CD4-positive, alpha-beta T cell (primary cell): Measurements from ENCODE around the gene DIRAS3. TPM values are rescaled to one million over a fixed set of nuclear protein-coding genes. Genes with fewer than 3 reads are reported as not detected.

ENCODE experiments used
- ATAC-seq: fragments of 200-7000 bp; cut with Tn5 transposase; one replicate; pipeline ENCODE4 v1.10.0; 2022; ENCODE audit warnings: mild to moderate bottlenecking; ENCODE audit not compliant: poor library complexity
- CTCF ChIA-PET: fragments of 350-600 bp; sonication (Branson Sonifier 250); formaldehyde crosslinking; loops from one replicate; lab custom pipeline; 2021; ENCODE audit warnings: antibody characterized with exemption, inconsistent platforms; lab: Charles Lee
- POLR2A ChIA-PET: fragments of 350-600 bp; sonication (Branson Sonifier 250); formaldehyde crosslinking; loops from one replicate; lab custom pipeline; 2021; ENCODE audit warnings: antibody characterized with exemption, inconsistent platforms; lab: Charles Lee
- DNase-seq, 14 experiments: peaks; one replicate each; pipeline ENCODE4 v3.0.0-alpha.2; 2013 to 2020; ENCODE audit warnings: mixed read lengths in 2 of 14
- H3K27ac ChIP-seq, 2 donors: one replicate each; pipeline versions ENCODE4 v1.5.1 to v1.7.0; 2013; ENCODE audit warnings: low read length in 2 of 2, low read depth in 1 of 2, mild to moderate bottlenecking in 1 of 2
- H3K27me3 ChIP-seq, 2 experiments: 1 replicate in 1 of 2; 2 replicates in 1 of 2; pipeline versions ENCODE4 v1.6.1 to v1.7.0; 2013; ENCODE audit warnings: low read length in 2 of 2, control low read depth in 1 of 2, mild to moderate bottlenecking in 1 of 2, moderate library complexity in 1 of 2; ENCODE audit not compliant: insufficient read depth in 2 of 2, control insufficient read depth in 1 of 2
- H3K36me3 ChIP-seq: one replicate; pipeline ENCODE4 v1.6.1; 2013; ENCODE audit warnings: low read length, control low read depth; ENCODE audit not compliant: insufficient read depth
- H3K4me1 ChIP-seq: one replicate; pipeline ENCODE4 v1.6.1; 2013; ENCODE audit warnings: low read length, control low read depth; ENCODE audit not compliant: insufficient read depth
- H3K4me3 ChIP-seq: one replicate; pipeline ENCODE4 v1.5.1; 2013; ENCODE audit warnings: mild to moderate bottlenecking, low read length, moderate library complexity
- H3K9me3 ChIP-seq, 2 experiments: 1 replicate in 1 of 2; 2 replicates in 1 of 2; pipeline versions ENCODE4 v1.6.1 to v1.7.0; 2013; ENCODE audit warnings: low read length in 2 of 2, mild to moderate bottlenecking in 2 of 2, control low read depth in 1 of 2, moderate library complexity in 1 of 2; ENCODE audit not compliant: control insufficient read depth in 1 of 2, insufficient read depth in 1 of 2
- H3K27ac Mint-ChIP-seq: one replicate; pipeline ENCODE4 v1.8.0; 2020; ENCODE audit warnings: mixed read lengths
- H3K27me3 Mint-ChIP-seq: one replicate; pipeline ENCODE4 v1.8.0; 2021; ENCODE audit warnings: mixed read lengths
- H3K36me3 Mint-ChIP-seq: one replicate; pipeline ENCODE4 v1.8.0; 2021; ENCODE audit warnings: low read depth, mixed read lengths
- H3K4me1 Mint-ChIP-seq: one replicate; pipeline ENCODE4 v1.8.0; 2021; ENCODE audit warnings: low read depth, mixed read lengths
- H3K4me3 Mint-ChIP-seq: one replicate; pipeline ENCODE4 v1.8.0; 2020; ENCODE audit warnings: mild to moderate bottlenecking, mixed read lengths
- H3K9me3 Mint-ChIP-seq: one replicate; pipeline ENCODE4 v1.8.0; 2020; ENCODE audit warnings: mixed read lengths
- CTCF ChIP-seq: fragments of 200-600 bp; IDR thresholded peaks from one replicate; pipeline ENCODE4 v1.8.0; 2022; ENCODE audit warnings: antibody characterized with exemption, mild to moderate bottlenecking
- intact Hi-C, 2 experiments: fragments of 100-400 bp; cut with DNase I in 1 of 2; cut with micrococcal nuclease in 1 of 2; formaldehyde crosslinking; loops; one replicate each; pipeline versions ENCODE4 v1.15.1 to v1.9.0; 2023 to 2025; cut with DNase I, micrococcal nuclease
- total RNA-seq, 174 experiments: library from RNA in 2 of 174; stranded (reverse) in 2 of 174; gene quantifications; one replicate each; pipeline ENCODE4 v1.2.3 and lab custom pipeline; 2021 to 2026

Gene DIRAS3
- total RNA-seq, 2 experiments from 2014 or later = not detected

- H3K4me1 Mint-ChIP-seq = no peaks in the 10 kb centered on the region
- no peaks in the 10 kb centered on the region for H3K9me3 Mint-ChIP-seq
- no peaks in the 10 kb centered on the region for H3K27me3 Mint-ChIP-seq
- ATAC-seq (no peak), DNase-seq (no peak)
- ChIA-PET POLR2A (no interaction called here), CTCF (no interaction called here)
- intact Hi-C loops = no loop called here
- Histone ChIP-seq H3K27me3 (no peaks in the 10 kb centered on the region), H3K27ac (no peak overlapping the region), H3K36me3 (no peaks in the 10 kb centered on the region), H3K4me3 (no peak overlapping the region), H3K9me3 (no peaks in the 10 kb centered on the region), H3K4me1 (no peaks in the 10 kb centered on the region)
- no peak overlapping the region for H3K4me3 Mint-ChIP-seq
- no peaks in the 10 kb centered on the region for H3K36me3 Mint-ChIP-seq
- no peak for TF ChIP-seq CTCF
- no peak overlapping the region for H3K27ac Mint-ChIP-seq
These were observed 34.0 kb downstream of the DIRAS3 start for GRCh38 chr1:68016381-68016780.

- H3K9me3 ChIP-seq = no peaks in the 10 kb centered on the region
- no peak overlapping the region for H3K27ac ChIP-seq
- Mint-ChIP-seq H3K4me3 (no peak overlapping the region), H3K27me3 (no peaks in the 10 kb centered on the region), H3K4me1 (no peaks in the 10 kb centered on the region), H3K27ac (no peak overlapping the region), H3K36me3 (no peaks in the 10 kb centered on the region), H3K9me3 (no peaks in the 10 kb centered on the region)
- intact Hi-C loops = no loop called here
- DNase-seq (no peak), ATAC-seq (no peak)
- H3K27me3 ChIP-seq = peaks cover 0 to 2% of the 10 kb centered on the region in 2 experiments
- H3K36me3 ChIP-seq = no peaks in the 10 kb centered on the region
- ChIA-PET POLR2A (no interaction called here), CTCF (no interaction called here)
- H3K4me3 ChIP-seq = no peak overlapping the region
- no peak for TF ChIP-seq CTCF
- H3K4me1 ChIP-seq = no peaks in the 10 kb centered on the region
These were observed 34.5 kb downstream of the DIRAS3 start for GRCh38 chr1:68015971-68016370.

GRCh38 chr1:68015369-68015768 lies 35.1 kb downstream of the DIRAS3 start:
- POLR2A ChIA-PET = no interaction called here
- DNase-seq (no peak), ATAC-seq (no peak)
- no peaks in the 10 kb centered on the region for H3K4me1 Mint-ChIP-seq
- no peaks in the 10 kb centered on the region for H3K36me3 Mint-ChIP-seq
- CTCF ChIA-PET = no interaction called here
- Histone ChIP-seq H3K4me3 (no peak overlapping the region), H3K9me3 (no peaks in the 10 kb centered on the region), H3K27me3 (peaks cover 0 to 4% of the 10 kb centered on the region in 2 experiments), H3K4me1 (no peaks in the 10 kb centered on the region), H3K36me3 (no peaks in the 10 kb centered on the region), H3K27ac (no peak overlapping the region)
- no peaks in the 10 kb centered on the region for H3K9me3 Mint-ChIP-seq
- TF ChIP-seq CTCF = no peak
- H3K4me3 Mint-ChIP-seq = no peak overlapping the region
- intact Hi-C loops = no loop called here
- no peak overlapping the region for H3K27ac Mint-ChIP-seq
- no peaks in the 10 kb centered on the region for H3K27me3 Mint-ChIP-seq
